NCI-H524 (cell line): Measurements from ENCODE around the gene AXL.
"Not testable (repeated sequence)": the region's sequence is repeated elsewhere in the genome, so short reads cannot be mapped to it uniquely, and the experiment has no call there.

Experiments
- DNase-seq, 2 experiments: peaks; one replicate each; lab custom pipeline; 2025; lab: John Stamatoyannopoulos, UW

Gene AXL

GRCh38 chr19:41276231-41276630 lies 57.2 kb downstream of the AXL start:
- no peak for DNase-seq

- no peak for DNase-seq
These were observed 59.5 kb downstream of the AXL start for GRCh38 chr19:41278478-41278877.

GRCh38 chr19:41288673-41289530 lies 69.9 kb downstream of the AXL start:
- DNase-seq: no peak

GRCh38 chr19:41289814-41290213 lies 70.8 kb downstream of the AXL start:
- not testable (repeated sequence) for DNase-seq

- no peak for DNase-seq
These were observed 75.4 kb downstream of the AXL start for GRCh38 chr19:41294393-41294792.

- DNase-seq: no peak
These were observed 76.5 kb downstream of the AXL start for GRCh38 chr19:41295499-41295898.

GRCh38 chr19:41296433-41296871 lies 77.4 kb downstream of the AXL start:
- no peak for DNase-seq

- no peak for DNase-seq
These were observed 78.8 kb downstream of the AXL start for GRCh38 chr19:41297628-41298347.

- DNase-seq: no peak
These were observed 79.4 kb downstream of the AXL start for GRCh38 chr19:41298348-41298964.

GRCh38 chr19:41299046-41299754 lies 80.2 kb downstream of the AXL start:
- DNase-seq: no peak

- no peak for DNase-seq
These were observed 80.7 kb downstream of the AXL start for GRCh38 chr19:41299755-41300089.

GRCh38 chr19:41300555-41300954 lies 81.5 kb downstream of the AXL start:
- no peak for DNase-seq

GRCh38 chr19:41302624-41303351 lies 83.8 kb downstream of the AXL start:
- DNase-seq: no peak

GRCh38 chr19:41303954-41304353 lies 84.9 kb downstream of the AXL start:
- no peak for DNase-seq

- no peak for DNase-seq
These were observed 85.9 kb downstream of the AXL start for GRCh38 chr19:41304706-41305483.

- DNase-seq: no peak
These were observed 87.1 kb downstream of the AXL start for GRCh38 chr19:41305927-41306793.

GRCh38 chr19:41307090-41307875 lies 88.3 kb downstream of the AXL start:
- no peak for DNase-seq

- no peak for DNase-seq
These were observed 89.0 kb downstream of the AXL start for GRCh38 chr19:41307954-41308449.
